Thyroid gland (tissue), 4 donors: Measurements from ENCODE around the gene BANK1. TPM values are rescaled to one million over a fixed set of nuclear protein-coding genes. Genes with fewer than 3 reads are reported as not detected.

Experiments
- DNase-seq, 2 donors: peaks; one replicate each; pipeline ENCODE4 v3.0.0-alpha.2; 2019
- H3K27ac ChIP-seq, 3 donors: fragments of 200-600 bp; sonication (generic); 1 replicate in 2 of 3; 2 replicates in 1 of 3; pipeline ENCODE4 v1.5.1; 2016 to 2019; ENCODE audit warnings: mild to moderate bottlenecking in 1 of 3, moderate library complexity in 1 of 3
- H3K27me3 ChIP-seq: fragments of 200-600 bp; sonication (generic); one replicate; pipeline ENCODE4 v1.5.1; 2019
- H3K36me3 ChIP-seq, 2 donors: fragments of 200-600 bp; sonication (generic); one replicate each; pipeline ENCODE4 v1.5.1; 2016 to 2019
- H3K4me1 ChIP-seq, 2 donors: fragments of 200-600 bp; sonication (generic); one replicate each; pipeline ENCODE4 v1.5.1; 2017 to 2019
- H3K4me3 ChIP-seq, 3 donors: fragments of 200-600 bp; sonication (generic); replicated peaks in 1 of 3; 1 replicate in 2 of 3; 2 replicates in 1 of 3; pipeline ENCODE4 v1.5.1; 2016; ENCODE audit warnings: mild to moderate bottlenecking in 1 of 3
- H3K9me3 ChIP-seq: fragments of 200-600 bp; sonication (generic); one replicate; pipeline ENCODE4 v1.5.1; 2017
- POLR2A ChIP-seq, 2 donors: fragments of 450-650 bp; IDR thresholded peaks; one replicate each; pipeline ENCODE4 v1.6.1; 2017; ENCODE audit warnings: antibody characterized with exemption in 2 of 2, mild to moderate bottlenecking in 2 of 2, moderate library complexity in 1 of 2
- WGBS, 2 donors: methylation state at CpG; one replicate each; pipeline ENCODE4 v1.1.5; 2017; 5-methylcytosine and 5-hydroxymethylcytosine counted together
- intact Hi-C: fragments of 100-400 bp; cut with DNase I; formaldehyde crosslinking; loops from one replicate; pipeline ENCODE4 v1.15.1; 2023
- total RNA-seq, 4 donors: library from RNA; depleted of rRNA; stranded (reverse); fragments of >200 nt; gene quantifications; one replicate each; pipeline ENCODE4 v1.2.3, GENCODE V29; 2016
- TF ChIP-seq, protein P1 (sequence below), 6 experiments: fragments of 200-600 bp in 3 of 6; fragments of 450-650 bp in 3 of 6; sonication (generic) in 3 of 6; IDR thresholded peaks; one replicate each; pipeline ENCODE4 v1.5.1; 2016 to 2019; ENCODE audit warnings: antibody characterized with exemption in 6 of 6, mild to moderate bottlenecking in 2 of 6, inconsistent platforms in 1 of 6, moderate library complexity in 1 of 6

The BANK1 gene
- total RNA-seq, 4 donors from 2014 or later, result 15.5 to 22.8 (median 20.3) TPM

DNA sequence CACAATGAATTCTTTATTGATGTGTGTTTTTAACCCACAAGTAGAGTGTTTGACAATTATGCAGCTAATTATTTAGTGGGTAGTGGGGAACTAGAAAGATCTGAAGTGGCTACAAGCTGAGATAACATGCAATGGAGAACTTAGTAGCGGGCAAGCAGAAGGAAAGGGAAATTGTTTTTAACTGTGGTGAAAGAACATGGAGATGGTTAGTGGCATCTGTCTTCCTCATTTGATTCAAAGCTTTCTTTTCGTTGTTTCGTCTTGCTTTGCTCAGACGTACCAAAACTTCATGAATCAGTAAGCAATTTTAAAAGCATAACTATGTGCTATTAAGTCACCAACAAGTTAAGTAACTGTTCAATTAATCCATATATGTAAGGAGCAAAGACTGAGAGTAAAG is 169.9 kb downstream of the BANK1 start:
- WGBS, 2 donors, result 93 to 94% methylated on average over 4 of the region's 4 CpGs
- TF ChIP-seq, protein P1, sequence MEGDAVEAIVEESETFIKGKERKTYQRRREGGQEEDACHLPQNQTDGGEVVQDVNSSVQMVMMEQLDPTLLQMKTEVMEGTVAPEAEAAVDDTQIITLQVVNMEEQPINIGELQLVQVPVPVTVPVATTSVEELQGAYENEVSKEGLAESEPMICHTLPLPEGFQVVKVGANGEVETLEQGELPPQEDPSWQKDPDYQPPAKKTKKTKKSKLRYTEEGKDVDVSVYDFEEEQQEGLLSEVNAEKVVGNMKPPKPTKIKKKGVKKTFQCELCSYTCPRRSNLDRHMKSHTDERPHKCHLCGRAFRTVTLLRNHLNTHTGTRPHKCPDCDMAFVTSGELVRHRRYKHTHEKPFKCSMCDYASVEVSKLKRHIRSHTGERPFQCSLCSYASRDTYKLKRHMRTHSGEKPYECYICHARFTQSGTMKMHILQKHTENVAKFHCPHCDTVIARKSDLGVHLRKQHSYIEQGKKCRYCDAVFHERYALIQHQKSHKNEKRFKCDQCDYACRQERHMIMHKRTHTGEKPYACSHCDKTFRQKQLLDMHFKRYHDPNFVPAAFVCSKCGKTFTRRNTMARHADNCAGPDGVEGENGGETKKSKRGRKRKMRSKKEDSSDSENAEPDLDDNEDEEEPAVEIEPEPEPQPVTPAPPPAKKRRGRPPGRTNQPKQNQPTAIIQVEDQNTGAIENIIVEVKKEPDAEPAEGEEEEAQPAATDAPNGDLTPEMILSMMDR (IDR thresholded peaks at IDR 0.05), result no peak
- TF ChIP-seq POLR2A (IDR thresholded peaks at IDR 0.05), result no peak
- no peak for DNase-seq
- no peaks in the 10 kb centered on the region for H3K9me3 ChIP-seq
- intact Hi-C loops, result no loop called here
- no peaks in the 10 kb centered on the region for H3K27me3 ChIP-seq
- no peak overlapping the region for H3K4me3 ChIP-seq
- no peaks in the 10 kb centered on the region for H3K36me3 ChIP-seq
- H3K27ac ChIP-seq, result no peak overlapping the region
- H3K4me1 ChIP-seq, result no peaks in the 10 kb centered on the region

GRCh38 chr4:101961144-101961543 is 170.6 kb downstream of the BANK1 start:
- no peaks in the 10 kb centered on the region for H3K27me3 ChIP-seq
- peak; percentile 60 to 77 for DNase-seq
- TF ChIP-seq POLR2A (IDR thresholded peaks at IDR 0.05), result no peak
- TF ChIP-seq, protein P1 (IDR thresholded peaks at IDR 0.05), result no peak
- no peaks in the 10 kb centered on the region for H3K4me1 ChIP-seq
- no peaks in the 10 kb centered on the region for H3K9me3 ChIP-seq
- no peaks in the 10 kb centered on the region for H3K36me3 ChIP-seq
- no peak overlapping the region for H3K27ac ChIP-seq
- 30 to 44% methylated on average over 1 of the region's 1 CpG for WGBS, 2 donors
- no peak overlapping the region for H3K4me3 ChIP-seq
- intact Hi-C loops, result no loop called here

DNA sequence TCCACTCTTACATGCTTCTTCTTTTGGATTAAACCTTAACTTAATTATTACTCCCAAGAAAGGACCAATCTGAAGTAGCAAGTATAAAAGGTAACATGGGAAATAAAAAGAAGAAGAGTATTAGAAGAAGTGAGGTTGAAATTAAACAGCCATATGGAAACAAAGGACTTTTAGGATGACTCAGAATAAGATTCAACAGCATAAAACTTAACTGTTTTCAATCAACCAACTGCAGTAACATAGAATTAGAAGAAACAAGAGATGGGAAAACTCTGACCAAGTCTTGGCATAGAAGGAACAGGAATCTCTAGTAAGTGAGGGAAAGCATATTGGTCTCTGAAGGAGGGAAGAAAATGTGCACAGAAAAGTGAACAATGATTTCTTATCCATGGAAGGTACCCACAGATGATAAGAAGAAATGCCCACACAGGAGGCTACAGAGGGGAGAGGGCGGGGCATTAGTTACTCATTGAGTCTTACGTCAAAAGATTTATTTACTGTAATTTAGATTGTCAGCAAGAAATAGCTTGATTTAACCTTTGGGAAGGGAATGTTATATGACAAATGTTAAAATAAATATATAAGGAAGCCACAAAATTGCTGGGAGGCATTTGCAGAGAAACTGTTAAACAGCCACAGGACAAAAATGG is 177.3 kb downstream of the BANK1 start:
- H3K9me3 ChIP-seq, result no peaks in the 10 kb centered on the region
- H3K27me3 ChIP-seq, result no peaks in the 10 kb centered on the region
- no peaks in the 10 kb centered on the region for H3K36me3 ChIP-seq
- WGBS, 2 donors, result 95 to 99% methylated on average over 2 of the region's 2 CpGs
- no peak overlapping the region for H3K4me3 ChIP-seq
- intact Hi-C loops, result no loop called here
- TF ChIP-seq POLR2A (IDR thresholded peaks at IDR 0.05), result no peak
- no peak for DNase-seq
- no peak overlapping the region for H3K27ac ChIP-seq
- H3K4me1 ChIP-seq, result no peaks in the 10 kb centered on the region

DNA sequence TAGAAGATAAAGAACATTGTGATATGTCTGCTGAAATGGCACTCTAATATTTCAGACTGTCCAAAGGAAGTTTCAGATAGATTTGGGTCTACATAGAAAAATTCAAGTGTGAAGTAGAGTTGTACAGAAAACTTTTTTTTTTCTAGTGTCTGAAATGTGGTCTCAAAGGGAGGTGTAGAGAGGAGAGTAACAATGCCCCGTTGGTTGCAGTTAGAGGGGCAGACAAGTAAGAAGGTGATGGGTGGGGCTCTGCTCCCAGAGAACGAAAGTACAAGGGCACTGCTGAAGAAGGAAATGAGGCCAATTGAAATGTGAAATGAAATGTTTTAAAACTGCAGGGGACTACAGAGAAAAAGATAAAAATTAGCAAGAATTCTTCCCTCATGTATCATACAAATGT is 177.8 kb downstream of the BANK1 start:
- Histone ChIP-seq H3K36me3 (no peaks in the 10 kb centered on the region), H3K9me3 (no peaks in the 10 kb centered on the region), H3K4me3 (no peak overlapping the region), H3K4me1 (no peaks in the 10 kb centered on the region), H3K27me3 (no peaks in the 10 kb centered on the region), H3K27ac (no peak overlapping the region)
- no peak for DNase-seq
- WGBS, 2 donors, result 84 to 87% methylated on average over 2 of the region's 2 CpGs
- TF ChIP-seq POLR2A (IDR thresholded peaks at IDR 0.05), result no peak
- TF ChIP-seq, protein P1 (IDR thresholded peaks at IDR 0.05), result no peak
- intact Hi-C loops, result no loop called here

DNA sequence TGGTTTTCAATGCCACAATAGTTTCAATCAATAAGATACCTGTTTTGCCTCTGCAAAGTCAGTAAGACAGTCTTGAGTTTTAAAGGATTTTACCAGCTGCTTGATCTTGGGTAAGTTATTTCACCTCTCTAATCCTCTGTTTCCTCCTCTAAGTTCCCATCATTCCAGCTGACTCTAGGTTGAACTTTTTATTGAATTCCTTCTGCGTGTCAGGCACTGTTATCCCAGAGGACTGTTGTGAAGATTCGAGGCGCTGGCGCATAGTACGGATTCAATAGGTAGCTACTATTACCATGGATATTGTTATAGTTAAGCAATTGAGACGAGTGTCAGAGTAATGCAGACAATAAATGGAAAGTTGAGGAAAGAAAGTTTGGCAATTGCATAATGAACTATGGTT is 179.4 kb downstream of the BANK1 start:
- WGBS, 2 donors, result 88 to 90% methylated on average over 6 of the region's 6 CpGs
- H3K27ac ChIP-seq, result no peak overlapping the region
- no peaks in the 10 kb centered on the region for H3K4me1 ChIP-seq
- no peaks in the 10 kb centered on the region for H3K27me3 ChIP-seq
- intact Hi-C loops, result no loop called here
- no peak overlapping the region for H3K4me3 ChIP-seq
- TF ChIP-seq, protein P1 (IDR thresholded peaks at IDR 0.05), result no peak
- no peak for TF ChIP-seq POLR2A (IDR thresholded peaks at IDR 0.05)
- H3K9me3 ChIP-seq, result no peaks in the 10 kb centered on the region
- H3K36me3 ChIP-seq, result no peaks in the 10 kb centered on the region
- DNase-seq, result no peak
